NCI-H2227 treated with DMSO at 0.1 percent for 48 hours (cell line): ENCODE data around the gene DENND1A.

Experiments
- DNase-seq: peaks from one replicate; lab custom pipeline; 2025; lab: John Stamatoyannopoulos, UW

DENND1A gene

DNA sequence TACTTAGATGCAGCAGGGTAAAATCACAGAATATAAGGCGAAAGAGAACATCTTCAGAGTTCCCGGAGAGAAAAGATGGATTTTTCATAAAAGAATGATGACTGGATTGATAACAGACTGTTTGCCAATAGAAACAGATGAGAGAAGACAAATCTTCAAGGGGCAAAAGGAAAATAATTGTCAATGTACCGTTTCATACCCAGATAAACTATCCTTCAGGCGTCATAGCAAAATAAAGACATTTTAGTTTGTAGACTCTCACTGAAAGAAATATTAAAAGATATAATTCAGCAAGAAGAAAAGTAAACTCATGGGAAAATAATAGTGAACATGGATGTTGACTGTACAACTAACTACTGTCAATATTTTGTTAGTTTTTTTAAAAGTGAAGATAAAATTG, 399.7 kb downstream of the DENND1A start:
- no peak for DNase-seq

GRCh38 chr9:123528501-123528900, 401.4 kb downstream of the DENND1A start:
- no peak for DNase-seq

GRCh38 chr9:123527981-123528380, 401.9 kb downstream of the DENND1A start:
- no peak for DNase-seq

DNA sequence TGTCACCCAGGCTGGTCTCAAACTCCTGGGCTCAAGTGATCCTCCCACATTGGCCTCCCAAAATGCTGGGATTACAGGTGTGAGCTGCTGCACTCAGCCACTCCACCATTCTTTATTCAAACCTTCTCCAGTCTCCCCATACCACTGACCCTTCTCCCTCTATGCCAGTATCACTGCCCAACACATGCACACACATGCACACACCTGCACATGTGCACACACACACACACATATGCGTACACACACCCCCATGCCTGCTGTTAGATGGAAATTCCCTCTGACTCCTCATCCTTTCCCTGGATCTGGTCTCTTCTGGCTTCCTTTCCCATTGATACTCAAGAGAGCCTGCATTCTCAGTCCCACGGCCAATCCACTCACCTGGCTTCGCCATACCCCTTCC, 404.0 kb downstream of the DENND1A start:
- no peak for DNase-seq

GRCh38 chr9:123525424-123525823, 404.5 kb downstream of the DENND1A start:
- no peak for DNase-seq

DNA sequence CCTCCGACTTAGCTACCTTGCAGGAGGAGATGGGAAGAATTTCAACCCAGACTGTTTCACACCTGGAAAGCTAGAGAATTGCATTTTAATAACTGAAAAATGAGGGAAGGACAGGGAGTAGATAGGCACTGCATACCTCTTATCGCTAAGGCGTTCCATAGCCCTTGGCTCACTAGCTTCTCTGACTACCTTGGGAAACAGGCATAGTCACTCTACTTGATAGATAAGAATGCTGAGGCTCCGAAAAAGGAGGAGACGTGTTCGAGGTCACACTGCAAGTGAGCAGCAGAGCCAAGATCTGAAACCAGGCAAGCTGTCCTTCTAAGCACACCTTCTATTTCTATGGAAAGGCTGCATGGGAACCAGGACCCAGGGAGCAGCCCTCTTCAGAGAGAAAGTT, 405.1 kb downstream of the DENND1A start:
- no peak for DNase-seq

DNA sequence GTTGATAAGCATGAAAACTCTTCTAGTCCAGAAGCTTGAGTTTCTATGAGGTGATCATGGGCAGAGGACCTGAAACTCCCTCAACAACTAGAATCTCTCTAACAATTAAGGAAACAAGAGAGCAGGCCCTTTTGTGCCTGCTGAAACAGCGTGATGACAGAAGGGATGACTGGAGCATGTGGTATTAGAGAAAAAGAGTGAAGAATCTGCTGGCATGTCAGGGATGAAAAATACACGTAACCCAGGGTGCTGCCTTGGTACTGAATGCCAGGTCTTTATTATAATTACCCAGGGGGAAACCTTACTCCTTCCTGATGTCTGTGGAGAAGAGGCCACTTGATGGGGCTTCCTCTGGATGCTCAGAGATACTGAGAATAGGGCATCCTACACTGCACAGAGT, 406.1 kb downstream of the DENND1A start:
- no peak for DNase-seq

GRCh38 chr9:123523001-123523400, 406.9 kb downstream of the DENND1A start:
- DNase-seq = no peak

- DNase-seq = no peak
Measured at GRCh38 chr9:123522251-123522650, 407.7 kb downstream of the DENND1A start.

GRCh38 chr9:123518338-123518737, 411.6 kb downstream of the DENND1A start:
- no peak for DNase-seq

DNA sequence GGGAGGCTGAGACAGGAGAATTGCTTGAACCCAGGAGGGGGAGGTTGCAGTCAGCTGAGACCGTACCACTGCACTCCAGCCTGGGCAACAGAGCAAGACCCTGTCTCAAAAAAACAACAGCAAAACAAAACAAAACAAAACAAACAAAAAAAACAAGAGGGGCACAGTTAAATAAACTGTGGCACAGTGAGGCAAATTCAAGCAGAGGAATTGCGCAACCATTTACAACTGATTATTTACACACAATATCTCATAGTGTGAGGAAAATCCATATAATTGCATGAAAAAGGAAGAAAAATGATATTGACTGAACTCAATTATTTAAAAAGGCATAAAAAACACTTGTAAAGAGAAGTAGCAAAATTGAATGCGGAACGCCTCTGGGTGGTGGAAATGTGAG, 412.4 kb downstream of the DENND1A start:
- DNase-seq = no peak

- no peak for DNase-seq
Measured at GRCh38 chr9:123514766-123515165, 415.2 kb downstream of the DENND1A start.

GRCh38 chr9:123513554-123513953, 416.4 kb downstream of the DENND1A start:
- no peak for DNase-seq

DNA sequence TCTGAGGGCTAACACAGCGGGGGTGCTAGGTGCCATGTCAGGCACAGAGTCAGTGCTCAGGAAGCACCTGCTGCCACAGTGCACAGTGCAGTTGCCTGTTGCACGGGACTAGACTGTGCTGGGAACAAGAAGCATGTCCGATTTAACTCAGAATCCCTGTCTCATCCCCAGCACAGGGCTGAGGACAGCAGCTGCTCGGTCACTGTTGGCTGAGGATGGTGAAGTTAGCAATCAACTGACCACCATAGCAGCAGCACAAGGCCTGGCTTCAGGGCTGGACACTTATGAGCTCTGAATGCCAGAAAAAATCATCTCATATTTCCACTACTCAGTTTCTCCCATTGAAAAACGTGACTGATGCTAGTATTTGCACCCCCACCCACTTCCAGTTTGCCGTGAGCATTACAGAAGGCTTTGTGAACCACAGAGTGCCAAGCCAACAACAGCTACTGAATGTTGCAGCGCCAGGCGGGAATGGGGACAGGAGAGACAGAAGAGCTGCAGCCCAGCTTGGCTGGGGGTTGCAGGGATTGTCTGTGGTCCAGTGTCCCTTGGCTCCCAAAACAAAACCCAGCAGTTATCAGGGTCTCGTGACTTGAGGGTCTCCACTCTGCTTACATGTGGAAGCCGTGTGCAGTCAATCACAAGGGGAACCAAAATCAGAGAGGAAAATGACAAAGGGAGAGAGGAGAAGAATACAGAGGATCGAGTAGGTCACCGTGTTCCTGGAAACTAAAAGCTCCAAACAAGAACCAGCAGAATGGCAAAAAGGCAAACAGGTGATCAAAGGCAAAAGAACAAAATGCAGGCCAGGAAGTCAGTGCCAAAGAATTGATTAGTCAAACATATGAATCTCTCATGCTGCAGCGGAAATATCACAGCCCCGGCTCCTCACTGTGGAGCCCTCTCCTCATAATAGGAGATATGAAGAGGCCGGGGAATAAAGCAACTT, 418.3 kb downstream of the DENND1A start:
- no peak for DNase-seq

- DNase-seq = no peak
Measured at GRCh38 chr9:123509646-123510045, 420.3 kb downstream of the DENND1A start.

DNA sequence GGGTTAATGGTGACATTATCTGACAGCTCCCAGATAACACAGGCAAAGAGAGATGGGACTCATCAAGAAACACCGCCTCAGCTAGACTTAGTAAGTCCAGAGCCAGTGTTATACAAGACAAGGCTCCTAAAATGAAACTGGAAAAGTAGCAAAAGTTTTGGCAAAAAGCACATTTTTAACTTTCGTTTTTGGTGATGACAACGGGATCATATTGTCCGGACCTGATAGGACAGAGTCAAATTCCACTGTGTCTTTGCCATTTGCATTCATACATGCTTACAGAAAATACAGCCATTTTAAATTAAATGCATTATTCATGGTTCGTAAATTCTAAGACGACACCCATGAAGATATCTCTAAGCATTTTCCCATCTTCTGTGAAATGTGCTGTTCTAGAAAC, 421.9 kb downstream of the DENND1A start:
- DNase-seq = no peak

DNA sequence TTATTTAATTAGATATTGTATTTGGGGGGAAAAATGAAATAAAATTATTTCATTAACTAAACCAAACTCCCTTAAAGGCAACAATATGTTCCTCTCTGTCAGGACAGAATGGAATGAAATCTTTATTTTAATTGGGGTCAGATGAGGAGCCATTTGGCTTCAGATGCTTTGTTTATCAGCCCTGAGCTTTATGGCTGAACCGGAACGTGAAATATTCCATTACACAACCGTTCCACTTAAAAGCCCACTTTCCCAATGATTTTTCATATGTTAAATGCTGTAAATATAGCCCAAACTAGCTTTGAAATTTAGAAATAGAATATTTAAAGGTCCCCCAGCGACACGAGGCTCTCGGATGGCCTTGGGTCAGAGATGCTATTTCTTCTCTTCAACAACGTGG, 424.4 kb downstream of the DENND1A start:
- no peak for DNase-seq

GRCh38 chr9:123500336-123500735, 429.6 kb downstream of the DENND1A start:
- DNase-seq = no peak

DNA sequence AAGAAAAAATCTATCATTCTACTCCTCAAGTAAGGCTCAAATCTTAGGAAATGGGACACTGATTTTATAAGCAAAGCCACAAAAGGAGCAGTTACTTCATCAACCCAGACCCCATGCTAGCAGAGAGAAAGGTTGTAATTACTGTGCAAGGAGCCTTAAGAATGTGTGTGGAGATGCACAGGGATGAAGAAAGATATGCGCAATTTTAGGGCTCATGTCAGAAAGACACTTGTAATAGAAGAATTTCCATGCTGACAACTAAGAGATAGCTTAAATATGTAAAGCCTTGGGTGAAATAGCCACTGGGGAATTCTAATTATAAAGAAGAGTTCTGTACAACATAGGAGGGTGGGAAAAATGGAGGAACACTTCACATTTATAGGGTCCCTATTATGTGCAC, 432.1 kb downstream of the DENND1A start:
- DNase-seq = no peak

DNA sequence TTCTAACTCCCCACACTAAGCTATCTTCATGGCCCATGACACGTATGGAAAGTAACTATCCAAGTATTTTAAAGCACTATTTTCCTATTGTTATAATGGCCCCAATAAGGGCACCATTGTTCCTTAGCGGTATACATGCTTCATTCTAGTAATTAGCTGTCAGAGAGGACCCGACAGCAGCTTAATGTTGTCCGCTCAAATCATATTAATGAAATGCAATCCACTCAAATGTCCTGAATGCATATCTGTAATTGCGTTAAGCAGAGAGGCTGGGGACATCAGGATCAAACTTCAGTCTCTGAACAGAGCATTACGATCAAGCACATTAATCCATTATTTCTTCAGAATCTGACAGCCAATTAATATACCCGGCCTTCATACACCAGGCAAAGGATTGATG, 434.2 kb downstream of the DENND1A start:
- no peak for DNase-seq

- no peak for DNase-seq
Measured at GRCh38 chr9:123493627-123494026, 436.3 kb downstream of the DENND1A start.

DNA sequence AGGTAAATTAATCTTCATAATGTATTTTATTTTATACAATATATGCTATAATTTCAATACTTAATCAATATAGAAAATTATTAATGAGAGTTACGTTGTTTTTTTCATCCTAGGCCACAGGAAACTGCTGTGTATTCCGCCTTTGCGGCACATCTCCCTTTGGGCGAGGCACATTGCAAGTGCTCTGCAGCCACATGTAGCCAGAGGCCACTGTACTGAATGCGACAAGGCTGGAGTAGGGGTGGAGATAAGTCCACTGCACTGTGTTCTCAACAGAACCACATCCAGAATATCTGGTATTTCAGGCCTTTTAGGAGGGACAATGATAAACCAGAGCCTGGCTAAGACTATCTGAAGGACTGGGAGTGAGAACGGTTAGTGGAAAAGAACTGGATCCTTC, 439.2 kb downstream of the DENND1A start:
- DNase-seq = no peak

GRCh38 chr9:123488722-123489321, 441.1 kb downstream of the DENND1A start:
- DNase-seq = no peak
